ENCODE data around the gene RELB.

The RELB gene

DNA sequence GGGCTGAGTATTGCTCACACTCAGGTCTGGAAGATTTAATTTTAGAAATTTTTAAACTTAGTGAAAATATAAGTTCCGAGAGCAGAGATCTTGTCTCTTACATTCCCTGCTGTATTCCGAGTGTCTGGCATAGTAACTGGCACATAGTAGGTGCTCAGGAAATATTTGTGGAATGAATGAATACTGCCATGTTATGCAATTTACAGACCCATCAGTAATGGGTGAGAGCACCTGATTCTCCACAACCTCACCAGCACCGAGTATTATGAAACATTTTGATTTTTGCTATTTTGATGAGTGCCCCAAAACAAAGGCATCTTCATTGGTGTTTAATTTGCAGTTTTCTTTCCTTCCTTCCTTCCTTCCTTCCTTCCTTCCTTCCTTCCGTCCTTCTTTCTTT lies 21.8 kb downstream of the RELB start:
- no peak for DNase-seq (ENCODE audit: low read depth in 2 of 2)

DNA sequence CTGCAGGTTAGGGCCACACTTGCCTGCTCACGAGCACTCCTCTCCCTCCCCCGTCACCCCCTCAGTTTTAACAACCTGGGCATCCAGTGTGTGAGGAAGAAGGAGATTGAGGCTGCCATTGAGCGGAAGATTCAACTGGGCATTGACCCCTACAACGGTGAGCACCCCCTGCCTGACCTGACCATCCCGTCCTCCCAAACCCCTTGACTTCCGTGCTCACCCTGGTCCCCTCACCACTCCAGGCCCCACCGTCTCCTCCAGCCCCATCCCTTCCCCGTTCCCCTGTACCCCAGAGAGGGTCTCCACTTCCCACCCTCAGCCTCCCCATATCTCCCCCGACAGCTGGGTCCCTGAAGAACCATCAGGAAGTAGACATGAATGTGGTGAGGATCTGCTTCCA lies 24.0 kb downstream of the RELB start:
- DNase-seq (ENCODE audit: low read depth in 2 of 2) = no peak

DNA sequence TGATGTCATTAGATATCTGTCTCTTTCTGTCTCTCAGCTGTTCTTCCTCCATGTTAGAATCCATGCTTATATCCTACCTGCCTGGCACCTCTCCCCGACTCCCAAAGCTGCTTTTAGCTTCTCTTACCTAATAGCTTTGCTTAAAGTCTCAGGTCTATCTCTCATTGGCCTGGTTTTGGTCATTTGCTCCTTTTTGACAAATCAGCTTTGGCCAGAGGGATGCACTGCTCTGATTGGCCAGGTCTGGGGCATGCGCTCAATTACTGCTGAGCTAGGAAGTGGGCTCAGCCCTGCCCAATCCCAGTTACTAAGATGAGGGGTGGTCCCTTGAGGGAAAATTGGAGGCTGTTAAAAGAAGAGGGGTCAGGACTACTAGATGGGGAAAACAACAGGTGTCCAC lies 26.1 kb downstream of the RELB start:
- no peak for DNase-seq (ENCODE audit: low read depth in 2 of 2)

DNA sequence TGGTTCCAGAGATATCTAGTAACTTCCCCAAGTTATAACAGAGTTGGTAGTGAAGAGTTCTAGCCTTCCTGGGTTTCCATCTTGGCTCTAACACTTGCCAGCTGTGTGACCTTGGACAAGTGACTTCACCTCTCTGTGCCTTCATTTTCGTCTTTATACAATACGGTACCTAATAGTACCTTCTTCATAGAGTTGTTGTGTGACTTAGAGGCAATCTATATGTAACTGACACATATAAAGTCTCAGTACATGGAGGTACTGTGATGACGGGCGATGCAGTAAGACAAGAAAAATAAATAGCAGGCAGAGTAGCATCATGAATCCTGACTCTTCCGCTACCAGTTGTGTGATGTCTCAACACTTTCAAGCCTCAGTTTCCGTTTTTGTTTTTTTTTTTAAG lies 29.6 kb downstream of the RELB start:
- DNase-seq (ENCODE audit: low read depth in 2 of 2) = no peak

DNA sequence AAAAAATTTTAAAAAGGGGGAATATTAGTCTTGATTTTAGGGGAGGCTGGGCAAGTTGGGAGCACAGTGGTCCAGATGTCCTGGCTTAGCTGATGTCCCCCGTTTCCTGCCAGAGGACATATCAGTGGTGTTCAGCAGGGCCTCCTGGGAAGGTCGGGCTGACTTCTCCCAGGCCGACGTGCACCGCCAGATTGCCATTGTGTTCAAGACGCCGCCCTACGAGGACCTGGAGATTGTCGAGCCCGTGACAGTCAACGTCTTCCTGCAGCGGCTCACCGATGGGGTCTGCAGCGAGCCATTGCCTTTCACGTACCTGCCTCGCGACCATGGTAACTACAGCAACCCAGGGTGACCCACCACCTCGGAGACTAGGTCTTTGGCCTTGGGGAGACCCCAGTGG lies 31.2 kb downstream of the RELB start:
- DNase-seq (ENCODE audit: low read depth in 2 of 2) = no peak

DNA sequence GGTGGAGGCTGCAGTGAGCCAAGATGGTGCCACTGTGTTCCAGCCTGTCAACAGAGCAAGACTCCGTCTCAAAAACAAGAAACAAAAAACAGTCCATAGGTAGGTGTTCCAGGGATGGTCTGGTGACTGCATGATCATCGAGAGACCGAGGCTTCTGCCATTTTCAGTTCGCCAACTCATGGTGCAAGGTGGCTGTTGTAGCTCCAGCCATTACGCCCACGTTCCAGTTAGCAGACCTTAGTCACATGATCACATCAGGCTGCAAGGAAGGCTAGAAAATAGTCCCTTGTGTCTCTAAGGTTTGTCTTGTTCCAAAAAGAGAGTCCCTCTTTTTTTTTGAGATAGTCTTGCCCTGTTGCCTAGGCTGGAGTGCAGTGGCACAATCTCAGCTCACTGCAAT lies 34.5 kb downstream of the RELB start:
- DNase-seq (ENCODE audit: low read depth in 2 of 2) = no peak

DNA sequence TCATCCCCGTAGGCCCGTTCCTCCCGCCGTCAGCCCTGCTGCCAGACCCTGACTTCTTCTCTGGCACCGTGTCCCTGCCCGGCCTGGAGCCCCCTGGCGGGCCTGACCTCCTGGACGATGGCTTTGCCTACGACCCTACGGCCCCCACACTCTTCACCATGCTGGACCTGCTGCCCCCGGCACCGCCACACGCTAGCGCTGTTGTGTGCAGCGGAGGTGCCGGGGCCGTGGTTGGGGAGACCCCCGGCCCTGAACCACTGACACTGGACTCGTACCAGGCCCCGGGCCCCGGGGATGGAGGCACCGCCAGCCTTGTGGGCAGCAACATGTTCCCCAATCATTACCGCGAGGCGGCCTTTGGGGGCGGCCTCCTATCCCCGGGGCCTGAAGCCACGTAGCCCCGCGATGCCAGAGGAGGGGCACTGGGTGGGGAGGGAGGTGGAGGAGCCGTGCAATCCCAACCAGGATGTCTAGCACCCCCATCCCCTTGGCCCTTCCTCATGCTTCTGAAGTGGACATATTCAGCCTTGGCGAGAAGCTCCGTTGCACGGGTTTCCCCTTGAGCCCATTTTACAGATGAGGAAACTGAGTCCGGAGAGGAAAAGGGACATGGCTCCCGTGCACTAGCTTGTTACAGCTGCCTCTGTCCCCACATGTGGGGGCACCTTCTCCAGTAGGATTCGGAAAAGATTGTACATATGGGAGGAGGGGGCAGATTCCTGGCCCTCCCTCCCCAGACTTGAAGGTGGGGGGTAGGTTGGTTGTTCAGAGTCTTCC lies 36.3 kb downstream of the RELB start:
- no peak for DNase-seq (ENCODE audit: low read depth in 2 of 2)

DNA sequence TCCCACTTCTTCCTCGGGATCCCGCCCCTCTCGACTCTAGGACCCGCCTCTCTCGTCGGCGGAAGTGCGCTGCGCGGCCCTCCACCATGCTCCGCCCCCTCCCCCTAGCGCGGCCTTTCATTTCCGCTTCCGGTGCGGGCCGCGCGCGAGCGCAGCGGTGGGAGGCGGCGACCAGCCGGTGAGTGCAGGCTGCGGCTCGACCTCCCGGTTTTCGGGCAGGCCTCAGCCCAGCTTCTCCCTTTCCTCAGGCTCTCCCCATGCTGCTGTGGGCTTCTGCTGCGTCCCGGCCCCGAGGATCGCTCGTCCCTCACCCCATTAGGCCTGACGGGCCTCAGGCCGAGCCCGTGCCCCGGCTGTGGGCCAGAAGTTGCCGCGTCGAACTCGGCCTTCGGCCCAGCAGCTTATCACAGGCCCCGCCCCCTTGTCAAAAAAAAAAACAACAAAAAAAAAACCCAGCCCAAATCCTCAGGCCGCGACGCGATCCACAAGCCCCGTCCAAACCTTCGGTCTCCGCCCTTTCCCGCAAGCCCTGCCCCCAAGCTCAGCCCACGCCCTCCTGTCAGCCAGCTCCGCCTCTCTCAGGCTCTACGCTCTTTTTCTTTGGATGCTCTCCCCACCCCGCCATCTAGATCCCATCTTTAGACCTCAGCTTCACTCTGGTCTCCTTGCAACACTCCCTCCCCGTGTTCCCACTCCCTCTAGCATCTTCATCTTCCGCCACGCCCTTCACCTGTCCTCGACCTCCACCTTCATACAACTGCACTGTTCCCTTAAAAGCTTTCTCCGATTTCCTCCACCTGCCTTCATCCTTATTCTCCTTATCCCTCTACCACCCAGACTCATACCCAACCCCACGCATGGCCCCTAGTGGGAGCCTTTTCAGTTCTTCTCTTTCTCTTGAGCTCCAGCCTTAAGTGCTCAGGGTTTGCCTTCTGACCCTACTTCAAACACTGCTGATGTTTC lies 37.9 kb downstream of the RELB start, which contains the start of gene CLASRP:
Gene CLASRP (plus strand): TSS at position 115 of the 963 bp plus-strand sequence. CDS start 1,168 bp downstream, outside the sequence.
- DNase-seq (ENCODE audit: low read depth in 2 of 2) = peak; percentile 68 to 81

DNA sequence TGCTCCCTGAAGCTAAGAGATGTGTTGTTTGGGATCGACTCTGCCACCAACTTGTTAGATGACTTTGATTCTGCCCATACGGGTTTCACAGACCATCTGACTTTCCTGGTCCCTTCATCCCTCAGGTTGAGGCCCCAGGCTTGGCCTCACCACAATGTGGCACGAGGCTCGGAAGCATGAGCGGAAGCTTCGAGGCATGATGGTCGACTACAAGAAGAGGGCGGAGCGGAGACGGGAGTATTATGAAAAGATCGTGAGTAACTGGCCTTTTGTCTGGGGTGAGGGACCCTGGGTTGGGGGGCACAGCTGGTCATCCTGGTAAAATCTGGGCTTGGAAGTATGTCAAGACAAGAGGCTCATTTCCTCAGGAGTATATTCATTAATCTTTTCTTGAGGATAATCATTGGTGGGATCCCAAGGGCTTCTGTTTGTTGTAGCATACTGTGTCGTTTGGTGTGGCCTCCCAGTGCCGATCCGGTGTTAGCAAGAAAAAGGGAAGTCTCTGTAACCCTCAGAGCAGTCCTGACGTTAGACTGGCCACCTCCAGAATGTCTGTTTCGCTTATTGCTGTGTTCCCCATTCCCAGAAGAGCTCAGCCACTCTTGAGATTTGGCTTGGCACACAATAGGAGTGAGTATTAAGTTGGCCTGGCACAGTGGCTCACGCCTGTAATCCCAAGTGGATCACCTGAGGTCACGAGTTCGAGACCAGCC lies 39.0 kb downstream of the RELB start:
- DNase-seq (ENCODE audit: low read depth in 2 of 2) = no peak

DNA sequence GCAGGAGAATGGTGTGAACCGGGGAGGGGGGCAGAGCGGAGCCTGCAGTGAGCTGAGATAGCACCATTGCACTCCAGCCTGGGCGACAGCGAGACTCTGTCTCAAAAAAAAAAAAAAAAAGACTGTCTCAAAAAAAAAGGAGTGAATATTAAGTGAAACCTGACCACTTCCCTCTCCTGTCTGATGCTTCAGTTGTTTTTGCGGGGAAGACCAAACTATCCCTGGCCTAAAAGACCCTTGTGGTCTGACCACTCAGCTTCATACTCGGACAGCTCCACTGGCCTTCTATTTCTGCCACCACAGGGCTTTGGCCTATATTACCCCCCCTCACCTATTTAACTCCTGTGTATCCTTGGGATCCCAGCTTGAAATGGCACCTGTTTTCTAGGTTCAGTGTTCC lies 39.9 kb downstream of the RELB start:
- DNase-seq (ENCODE audit: low read depth in 2 of 2) = no peak

DNA sequence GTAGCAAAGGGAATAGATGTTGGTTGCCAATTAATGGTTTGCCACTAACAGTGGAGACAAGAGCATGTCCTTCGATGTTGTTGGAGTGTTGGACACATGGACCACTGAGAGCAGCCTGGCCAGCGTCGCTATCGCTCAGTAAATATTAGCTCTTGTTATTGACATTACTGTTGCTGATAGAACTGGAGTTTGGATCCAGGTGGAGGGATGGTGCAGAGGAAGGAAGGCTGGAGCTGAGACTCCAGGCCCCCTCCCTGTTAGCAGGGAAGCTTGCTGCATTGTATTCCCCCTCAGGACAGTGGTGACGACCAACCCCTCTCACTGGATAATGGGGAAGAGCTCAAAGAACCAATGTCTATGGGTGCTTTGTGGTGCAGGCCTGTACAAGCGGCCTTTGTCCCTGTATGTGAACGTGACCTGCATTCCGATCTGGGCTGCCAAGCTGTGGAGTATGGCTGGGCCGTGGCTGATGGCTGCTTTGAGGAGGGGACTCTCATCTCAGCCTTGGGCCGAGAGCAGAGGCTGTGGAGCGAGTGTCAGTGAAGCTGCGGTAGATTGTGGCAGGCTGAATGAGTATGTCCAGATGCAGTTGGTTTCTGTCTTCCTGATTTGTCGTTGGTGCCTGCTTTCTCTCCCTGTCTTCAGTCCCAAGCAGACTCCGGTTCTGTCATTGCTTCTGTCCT lies 44.5 kb downstream of the RELB start:
- no peak for DNase-seq (ENCODE audit: low read depth in 2 of 2)

DNA sequence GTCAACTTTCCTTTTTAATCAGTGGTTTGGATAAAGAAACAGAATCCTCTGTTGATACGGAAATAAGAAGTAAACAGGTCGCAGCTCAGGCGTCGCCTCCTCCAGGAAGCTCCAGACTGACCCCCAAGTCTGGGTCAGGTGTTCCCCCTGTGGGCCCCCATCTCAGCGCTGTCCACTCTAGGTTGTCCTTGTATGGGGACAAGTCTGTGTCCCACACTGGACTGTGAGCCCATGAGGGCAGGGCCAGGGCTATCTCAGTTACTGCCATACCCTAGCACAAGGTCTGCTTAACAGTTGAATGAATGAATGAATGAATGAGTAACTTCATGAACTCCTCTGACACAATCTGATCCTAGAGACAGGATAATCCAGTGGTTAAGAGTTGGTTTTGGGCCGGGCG lies 45.1 kb downstream of the RELB start:
- no peak for DNase-seq (ENCODE audit: low read depth in 2 of 2)

DNA sequence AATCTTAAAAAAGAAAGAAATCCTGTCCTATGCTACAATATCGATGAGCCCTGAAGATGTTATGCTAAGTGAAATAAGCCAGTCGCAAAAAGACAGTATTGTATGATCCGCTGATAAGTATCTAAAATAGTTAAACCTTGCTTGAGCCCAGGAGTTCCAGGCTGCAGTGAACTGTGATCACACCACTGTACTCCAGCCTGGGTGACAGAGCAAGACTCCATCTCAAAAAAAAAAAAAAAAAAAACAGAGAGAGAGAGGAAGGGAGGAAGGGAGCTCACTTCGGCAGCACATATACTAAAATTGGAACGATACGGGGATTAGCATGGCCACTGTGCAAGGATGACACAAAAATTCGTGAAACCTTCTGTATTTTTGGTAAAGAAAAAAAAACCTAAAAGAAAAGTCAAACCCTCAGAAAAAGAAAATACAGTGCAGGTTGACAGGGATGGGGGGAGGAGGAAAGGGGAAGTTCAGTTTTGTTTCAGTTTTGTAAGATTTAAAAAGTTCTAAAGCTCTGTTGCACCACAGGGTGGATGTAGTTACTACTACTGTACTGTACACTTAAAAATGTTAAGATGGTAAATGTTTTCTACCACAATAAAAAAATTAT lies 46.0 kb downstream of the RELB start:
- DNase-seq (ENCODE audit: low read depth in 2 of 2) = no peak

DNA sequence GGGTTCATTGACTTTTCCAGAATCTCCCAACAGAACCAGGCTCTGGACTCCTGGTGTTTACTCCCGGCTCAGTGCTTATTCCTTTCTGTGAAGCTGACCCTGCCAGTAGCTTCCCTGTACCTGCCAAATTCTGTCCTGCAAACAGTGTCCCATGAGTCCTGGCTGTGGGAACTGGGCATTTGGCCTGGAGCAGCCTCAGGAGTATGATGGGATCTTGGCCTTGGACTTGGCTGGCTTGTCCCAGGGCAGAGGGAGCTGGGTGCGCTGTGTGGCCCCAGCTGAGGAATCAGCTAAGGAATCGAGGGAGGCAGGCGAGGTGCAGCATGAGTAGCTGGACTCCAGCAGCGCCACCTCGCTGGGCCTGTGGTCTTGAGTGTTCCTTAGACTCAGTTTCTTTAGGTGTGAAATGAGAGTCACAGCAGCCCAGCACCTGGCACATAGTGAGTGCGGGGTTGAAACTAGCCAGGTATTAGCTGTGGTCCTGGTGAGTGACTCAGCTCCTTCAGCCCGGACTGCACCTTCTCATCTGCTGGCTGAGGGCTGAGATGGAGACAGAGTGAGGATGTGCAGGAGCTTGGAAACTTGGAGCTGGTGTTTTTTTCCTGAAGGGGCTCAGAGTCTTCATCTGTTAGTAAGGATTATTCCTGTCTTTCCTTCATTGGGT lies 47.9 kb downstream of the RELB start:
- no peak for DNase-seq (ENCODE audit: low read depth in 2 of 2)

DNA sequence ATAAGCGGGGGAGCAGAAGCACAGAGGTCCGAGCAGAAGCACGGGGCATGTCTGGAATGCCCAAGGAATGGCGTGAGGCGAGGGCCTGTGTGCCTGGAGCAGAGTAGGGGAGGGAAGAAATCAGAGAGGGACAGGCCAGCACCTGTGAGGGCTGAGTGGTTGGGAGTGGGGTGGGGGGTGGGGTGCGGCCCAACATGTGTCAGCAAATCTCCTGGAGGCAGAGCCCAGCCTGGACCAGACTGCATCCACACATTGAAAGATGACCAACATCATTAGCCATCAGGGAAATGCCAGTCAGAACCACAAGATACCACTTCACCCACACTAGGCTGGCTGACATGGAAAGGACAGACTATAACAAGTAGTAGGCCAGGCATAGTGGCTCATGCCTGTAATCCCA lies 48.8 kb downstream of the RELB start:
- DNase-seq (ENCODE audit: low read depth in 2 of 2) = no peak

DNA sequence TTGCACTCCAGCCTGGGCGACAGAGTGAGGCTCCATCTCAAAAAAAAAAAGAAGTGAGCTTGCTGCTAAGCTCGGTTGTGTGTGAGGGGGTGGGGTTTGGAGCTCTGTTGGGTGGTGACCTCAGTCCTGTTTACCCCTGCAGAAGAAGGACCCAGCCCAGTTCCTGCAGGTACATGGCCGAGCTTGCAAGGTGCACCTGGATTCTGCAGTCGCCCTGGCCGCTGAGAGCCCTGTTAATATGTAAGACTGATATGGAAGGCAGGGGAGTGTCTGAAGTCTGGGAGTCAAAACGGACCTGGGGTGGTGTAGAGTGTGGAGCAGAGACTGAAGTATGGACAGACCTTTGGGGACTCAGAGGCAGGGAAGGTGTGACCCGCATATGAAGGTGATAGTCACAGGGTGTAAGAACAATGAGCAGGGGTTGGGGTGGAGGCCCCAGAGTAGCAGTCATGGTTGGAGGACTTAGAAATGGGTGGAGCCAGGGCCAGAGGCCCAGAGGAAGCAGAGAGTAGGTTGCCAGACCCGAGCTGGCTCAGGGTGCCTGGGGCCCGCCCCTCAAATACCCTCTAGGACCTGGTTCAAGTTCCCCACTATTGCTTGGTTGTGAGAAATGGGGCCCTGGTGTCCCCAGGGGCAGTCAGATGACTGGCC lies 50.8 kb downstream of the RELB start:
- DNase-seq (ENCODE audit: low read depth in 2 of 2) = no peak

DNA sequence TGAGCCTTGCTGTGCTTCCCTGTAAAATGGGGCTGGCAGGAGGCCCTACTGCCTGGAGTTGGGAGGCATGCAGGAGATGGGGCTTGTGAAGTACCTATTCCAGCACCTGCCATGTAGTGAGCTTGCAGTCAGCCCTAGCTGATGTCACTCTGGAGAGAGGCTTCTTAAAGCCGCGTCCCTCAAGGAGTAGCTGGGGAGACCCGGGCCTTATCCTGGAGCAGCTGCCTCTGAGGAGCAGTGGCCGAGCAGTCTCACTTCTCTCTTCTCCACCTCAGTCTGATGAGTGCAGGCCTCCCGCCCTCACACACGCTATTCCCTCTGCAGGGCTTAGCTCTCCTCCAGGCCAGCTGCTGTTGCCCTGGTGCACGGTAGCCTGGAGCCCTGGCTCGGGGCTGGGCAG lies 55.6 kb downstream of the RELB start:
- DNase-seq (ENCODE audit: low read depth in 2 of 2) = no peak

DNA sequence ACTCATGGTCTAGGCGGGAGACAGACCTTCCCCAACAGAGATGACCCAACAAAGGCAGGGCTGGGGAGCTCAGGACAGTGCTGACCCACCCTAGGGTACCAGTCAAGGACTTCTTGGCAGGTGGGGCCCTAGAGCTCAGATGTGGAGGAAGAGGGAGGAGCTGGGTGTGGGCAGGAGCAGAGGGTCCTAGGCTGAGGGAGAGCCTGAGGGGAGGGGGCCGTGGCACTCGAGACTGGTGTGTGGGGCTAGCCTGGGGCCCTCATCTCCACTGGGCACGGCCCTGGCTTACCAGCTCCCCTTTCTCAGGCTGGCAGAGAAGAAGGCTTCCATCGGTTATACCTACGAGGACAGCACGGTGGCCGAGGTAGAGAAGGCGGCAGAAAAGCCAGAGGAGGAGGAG lies 56.2 kb downstream of the RELB start:
- no peak for DNase-seq (ENCODE audit: low read depth in 2 of 2)

DNA sequence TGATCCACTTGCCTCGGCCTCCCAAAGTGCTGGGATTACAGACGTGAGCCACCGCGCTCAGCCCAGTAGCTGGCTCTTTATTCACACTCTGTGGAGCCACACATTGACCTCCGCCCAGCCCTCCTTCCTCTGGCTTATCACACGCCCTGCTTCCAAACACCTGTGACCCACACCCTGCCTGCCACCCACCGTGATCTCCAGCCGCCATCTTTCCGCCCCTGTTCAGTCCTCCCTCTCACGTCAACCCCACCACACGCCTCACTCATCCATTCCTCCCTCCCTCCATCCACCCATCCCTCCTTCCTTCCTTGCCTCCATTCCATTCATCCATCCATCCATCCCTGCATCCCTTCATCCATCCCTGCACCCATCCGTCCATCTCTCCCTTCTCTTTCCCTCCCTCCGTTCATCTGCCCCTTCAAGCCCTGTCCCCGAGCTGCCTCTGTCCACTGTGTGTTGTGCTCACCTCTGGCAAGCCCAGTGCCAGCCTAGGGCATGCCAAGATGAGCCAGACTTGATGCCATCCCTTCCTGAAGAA lies 57.4 kb downstream of the RELB start:
- DNase-seq (ENCODE audit: low read depth in 2 of 2) = no peak
